Rectal smooth muscle tissue (tissue), 1 donor: ENCODE measurements around the gene SNX9.

Experiments used
- H3K27ac ChIP-seq: one replicate; pipeline ENCODE4 v1.7.0; 2013; ENCODE audit warnings: low read depth, low read length, inconsistent platforms
- H3K27me3 ChIP-seq: one replicate; pipeline ENCODE4 v1.7.0; 2013; ENCODE audit warnings: low read length; ENCODE audit not compliant: control insufficient read depth, insufficient read depth
- H3K36me3 ChIP-seq: one replicate; pipeline ENCODE4 v1.7.0; 2013; ENCODE audit warnings: low read length; ENCODE audit not compliant: control insufficient read depth, insufficient read depth
- H3K4me1 ChIP-seq: one replicate; pipeline ENCODE4 v1.7.0; 2013; ENCODE audit warnings: low read length; ENCODE audit not compliant: control insufficient read depth, insufficient read depth
- H3K4me3 ChIP-seq: one replicate; pipeline ENCODE4 v1.7.0; 2013; ENCODE audit warnings: low read length
- H3K9ac ChIP-seq: one replicate; pipeline ENCODE4 v1.7.0; 2013; ENCODE audit warnings: low read length

The SNX9 gene

DNA sequence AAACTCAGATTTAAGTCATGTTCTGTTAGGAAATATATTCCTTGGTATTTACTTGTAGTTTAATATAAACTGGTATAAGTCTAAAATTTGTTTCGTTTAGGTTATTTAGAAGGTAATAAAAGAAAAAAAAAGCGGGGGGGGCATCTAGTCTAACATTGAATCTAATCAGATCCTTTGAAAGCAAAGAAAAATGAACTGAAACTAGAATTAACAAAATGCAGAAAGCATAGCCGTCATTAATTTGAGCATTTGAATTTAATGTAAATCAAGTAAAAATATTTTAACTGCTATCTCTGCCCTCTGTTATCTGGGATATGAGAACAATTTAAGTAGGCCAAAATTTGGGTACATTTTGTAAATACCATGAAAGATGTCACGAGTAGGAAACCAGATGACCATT lies 54.1 kb downstream of the SNX9 start:
- Histone ChIP-seq H3K36me3 (peaks cover 6% of the 10 kb centered on the region), H3K27ac (no peak overlapping the region), H3K9ac (no peak overlapping the region), H3K4me1 (no peaks in the 10 kb centered on the region), H3K4me3 (no peak overlapping the region), H3K27me3 (no peaks in the 10 kb centered on the region)

- H3K4me1 ChIP-seq: no peaks in the 10 kb centered on the region
- peaks cover 6% of the 10 kb centered on the region for H3K36me3 ChIP-seq
- no peak overlapping the region for H3K4me3 ChIP-seq
- no peaks in the 10 kb centered on the region for H3K27me3 ChIP-seq
- H3K27ac ChIP-seq: no peak overlapping the region
- H3K9ac ChIP-seq: no peak overlapping the region
These were observed 54.8 kb downstream of the SNX9 start for GRCh38 chr6:157877573-157878438.

DNA sequence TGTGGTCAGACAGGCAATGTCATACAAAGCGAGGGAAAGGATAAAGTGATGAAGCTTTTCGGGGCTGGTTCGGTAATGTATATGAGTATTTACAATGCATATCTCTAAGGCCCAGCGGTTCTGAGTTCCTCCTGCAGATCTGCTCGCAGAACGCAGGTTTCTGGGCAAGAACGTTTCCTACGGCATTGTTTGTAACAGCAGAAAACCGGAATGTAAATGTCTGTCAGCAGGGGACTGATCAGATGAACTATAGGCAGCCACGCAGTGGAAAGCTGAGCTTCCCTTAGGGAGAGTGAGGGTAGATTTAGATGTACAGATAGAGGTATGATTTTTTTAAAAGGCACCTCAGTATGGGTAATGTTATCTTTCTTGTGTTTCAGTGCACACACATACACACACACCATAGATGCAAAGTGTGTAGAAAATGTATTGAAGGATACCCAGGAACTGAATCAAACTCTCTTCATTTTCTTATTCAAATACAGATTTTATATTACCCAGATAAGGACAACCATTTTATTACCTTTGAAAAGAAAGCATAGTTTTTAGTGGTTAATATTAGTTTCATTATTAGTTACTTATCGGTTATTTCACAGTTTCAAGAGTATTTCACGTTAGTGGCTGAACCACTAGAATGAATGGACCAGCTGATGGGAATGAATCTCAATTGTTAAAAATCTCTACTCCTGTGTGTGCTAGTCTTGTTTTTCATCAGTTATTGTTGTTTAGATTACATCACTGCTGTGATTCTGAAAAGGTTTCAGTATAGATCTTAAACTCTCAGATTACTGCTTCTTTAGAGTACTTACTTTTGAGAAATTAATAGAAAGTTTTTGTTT lies 56.2 kb downstream of the SNX9 start:
- H3K27ac ChIP-seq: no peak overlapping the region
- no peaks in the 10 kb centered on the region for H3K27me3 ChIP-seq
- no peak overlapping the region for H3K4me3 ChIP-seq
- no peak overlapping the region for H3K9ac ChIP-seq
- H3K4me1 ChIP-seq: no peaks in the 10 kb centered on the region
- H3K36me3 ChIP-seq: peaks cover 3% of the 10 kb centered on the region

DNA sequence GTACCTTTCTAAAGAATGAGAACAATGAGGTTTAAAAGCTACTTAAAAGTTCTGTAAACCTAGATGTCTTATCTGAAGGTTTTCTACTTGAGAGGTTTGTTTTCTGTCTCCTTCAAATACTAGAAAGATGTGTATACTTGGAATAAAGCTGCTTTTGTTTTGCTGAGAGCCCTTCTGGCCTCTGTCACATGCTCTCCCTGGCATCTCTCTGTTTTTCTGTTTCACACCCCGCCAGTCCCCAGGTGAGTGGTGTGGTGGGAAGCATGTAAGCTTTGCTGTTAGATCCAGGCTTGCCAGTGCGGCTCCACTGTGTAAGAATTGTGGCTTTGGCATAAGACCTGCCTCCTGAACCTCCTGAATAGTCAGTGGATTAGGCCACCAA lies 56.8 kb downstream of the SNX9 start:
- H3K4me3 ChIP-seq: no peak overlapping the region
- H3K9ac ChIP-seq: no peak overlapping the region
- H3K27ac ChIP-seq: no peak overlapping the region
- no peaks in the 10 kb centered on the region for H3K4me1 ChIP-seq
- H3K36me3 ChIP-seq: peaks cover 3% of the 10 kb centered on the region
- no peaks in the 10 kb centered on the region for H3K27me3 ChIP-seq

- no peaks in the 10 kb centered on the region for H3K4me1 ChIP-seq
- no peaks in the 10 kb centered on the region for H3K27me3 ChIP-seq
- no peak overlapping the region for H3K4me3 ChIP-seq
- no peak overlapping the region for H3K9ac ChIP-seq
- peaks cover 3% of the 10 kb centered on the region for H3K36me3 ChIP-seq
- no peak overlapping the region for H3K27ac ChIP-seq
These were observed 57.5 kb downstream of the SNX9 start for GRCh38 chr6:157880534-157880933.

- H3K4me1 ChIP-seq: no peaks in the 10 kb centered on the region
- no peaks in the 10 kb centered on the region for H3K27me3 ChIP-seq
- H3K4me3 ChIP-seq: no peak overlapping the region
- H3K36me3 ChIP-seq: no peaks in the 10 kb centered on the region
- no peak overlapping the region for H3K27ac ChIP-seq
- H3K9ac ChIP-seq: no peak overlapping the region
These were observed 58.3 kb downstream of the SNX9 start for GRCh38 chr6:157881342-157881741.

DNA sequence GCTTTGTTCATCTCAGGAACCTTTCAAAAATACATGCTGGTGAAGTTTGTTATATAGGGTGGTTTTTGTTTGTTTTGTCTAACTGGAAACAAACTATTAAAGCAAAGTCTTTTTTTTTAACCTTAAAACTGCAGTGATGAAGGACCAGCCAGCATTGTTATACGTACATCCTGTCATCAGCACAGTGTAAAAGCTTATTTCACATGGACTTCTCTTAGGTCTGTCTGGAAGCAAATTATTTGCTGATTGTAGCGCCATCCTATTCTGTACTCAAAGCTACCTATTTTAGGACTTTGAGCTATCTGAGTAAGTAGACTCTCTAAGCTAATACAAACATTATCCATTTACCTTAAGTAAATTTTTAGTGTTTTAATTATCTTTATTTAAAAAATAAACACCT lies 61.7 kb downstream of the SNX9 start:
- H3K4me3 ChIP-seq: no peak overlapping the region
- H3K36me3 ChIP-seq: peaks cover 3% of the 10 kb centered on the region
- H3K27ac ChIP-seq: no peak overlapping the region
- no peaks in the 10 kb centered on the region for H3K4me1 ChIP-seq
- no peaks in the 10 kb centered on the region for H3K27me3 ChIP-seq
- H3K9ac ChIP-seq: no peak overlapping the region

DNA sequence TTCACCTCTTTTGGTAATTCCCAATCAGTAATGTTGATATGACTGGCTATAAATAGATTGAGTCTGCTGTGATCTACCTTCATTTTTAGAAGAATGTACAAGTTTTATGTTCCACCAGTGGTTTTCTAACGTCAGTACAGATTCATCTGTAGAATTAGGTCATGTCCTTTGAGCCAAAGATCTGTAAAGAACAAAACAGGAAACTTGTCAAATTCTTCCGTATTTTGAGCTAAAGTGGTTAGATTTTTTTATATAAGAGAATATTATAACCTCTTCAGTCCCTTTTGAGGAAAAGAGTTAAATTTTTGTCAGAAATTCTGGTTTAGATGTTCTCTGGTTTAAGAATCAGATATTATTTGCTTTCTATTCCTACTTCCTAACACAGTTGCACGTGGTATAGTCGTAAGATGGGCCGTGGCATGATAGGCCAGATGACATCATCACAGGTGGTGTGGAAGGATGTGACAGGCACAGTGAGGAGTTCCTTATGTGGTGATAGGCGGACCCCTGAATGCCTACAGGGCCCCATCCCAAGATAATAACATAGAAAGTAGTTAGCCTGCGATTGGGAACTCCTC lies 62.3 kb downstream of the SNX9 start:
- H3K9ac ChIP-seq: no peak overlapping the region
- no peaks in the 10 kb centered on the region for H3K4me1 ChIP-seq
- H3K4me3 ChIP-seq: no peak overlapping the region
- peaks cover 3% of the 10 kb centered on the region for H3K36me3 ChIP-seq
- no peak overlapping the region for H3K27ac ChIP-seq
- H3K27me3 ChIP-seq: no peaks in the 10 kb centered on the region

DNA sequence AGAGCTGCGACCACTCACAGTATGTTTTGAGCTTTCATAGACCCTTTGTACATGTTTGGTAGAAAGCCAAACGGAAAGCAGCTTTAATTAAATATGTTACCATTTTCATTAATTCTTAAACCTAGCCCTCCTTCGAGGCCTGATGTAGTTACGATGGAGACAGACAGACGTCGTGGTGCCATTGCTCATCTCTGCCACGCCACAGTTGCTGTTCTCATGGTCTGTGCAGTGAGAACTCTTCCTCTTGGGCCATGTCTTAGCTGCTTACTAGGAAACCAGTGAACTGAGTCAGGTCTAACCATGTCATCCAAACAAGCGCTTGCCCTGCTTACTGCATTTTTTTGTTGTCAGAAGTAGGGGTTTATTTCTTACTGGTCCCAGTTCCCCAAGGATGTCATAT lies 62.8 kb downstream of the SNX9 start:
- H3K4me1 ChIP-seq: no peaks in the 10 kb centered on the region
- no peaks in the 10 kb centered on the region for H3K27me3 ChIP-seq
- H3K9ac ChIP-seq: no peak overlapping the region
- no peak overlapping the region for H3K4me3 ChIP-seq
- no peak overlapping the region for H3K27ac ChIP-seq
- H3K36me3 ChIP-seq: peaks cover 3% of the 10 kb centered on the region

GRCh38 chr6:157887892-157888291 lies 64.8 kb downstream of the SNX9 start:
- Histone ChIP-seq H3K4me1 (no peaks in the 10 kb centered on the region), H3K36me3 (peaks cover 3% of the 10 kb centered on the region), H3K9ac (no peak overlapping the region), H3K27me3 (no peaks in the 10 kb centered on the region), H3K27ac (no peak overlapping the region), H3K4me3 (no peak overlapping the region)

GRCh38 chr6:157891544-157892362 lies 68.7 kb downstream of the SNX9 start:
- Histone ChIP-seq H3K4me1 (no peaks in the 10 kb centered on the region), H3K27me3 (no peaks in the 10 kb centered on the region), H3K9ac (no peak overlapping the region), H3K4me3 (no peak overlapping the region), H3K36me3 (peaks cover 3% of the 10 kb centered on the region), H3K27ac (no peak overlapping the region)

GRCh38 chr6:157892363-157892877 lies 69.4 kb downstream of the SNX9 start:
- Histone ChIP-seq H3K27me3 (no peaks in the 10 kb centered on the region), H3K9ac (no peak overlapping the region), H3K27ac (no peak overlapping the region), H3K4me3 (no peak overlapping the region), H3K36me3 (peaks cover 3% of the 10 kb centered on the region), H3K4me1 (no peaks in the 10 kb centered on the region)
